ENCODE data around the gene NDST3.

NDST3 gene

DNA sequence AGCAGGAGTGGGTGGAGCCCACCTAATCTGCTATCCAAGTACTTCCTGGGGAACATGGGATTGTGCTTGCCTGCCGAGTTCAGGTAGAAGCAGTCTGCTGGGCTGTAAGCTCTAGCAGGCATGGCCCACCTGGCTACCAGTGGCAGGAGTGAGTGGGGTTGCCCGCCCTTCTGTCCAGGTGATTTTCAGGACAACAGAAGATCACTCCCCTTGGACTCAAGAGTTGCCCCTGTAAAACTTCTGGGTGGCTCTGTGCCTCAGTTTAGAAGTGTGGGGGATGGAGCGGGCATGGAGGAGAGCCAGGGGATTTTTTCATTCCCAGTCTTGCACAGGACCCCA, 43.5 kb downstream of the NDST3 start:
- TF ChIP-seq ISL1 (CRISPR knock-in tag; IDR thresholded peaks at IDR 0.05): no peak
- TF ChIP-seq ZNF565 (CRISPR knock-in tag; conservative IDR thresholded peaks at IDR 0.05; ENCODE audit: low read depth): no peak
- TF ChIP-seq ZFP3 (CRISPR knock-in tag; IDR thresholded peaks at IDR 0.05): no peak
- TF ChIP-seq SNAI2 (CRISPR knock-in tag; IDR thresholded peaks at IDR 0.05): no peak
- TF ChIP-seq, protein P1, sequence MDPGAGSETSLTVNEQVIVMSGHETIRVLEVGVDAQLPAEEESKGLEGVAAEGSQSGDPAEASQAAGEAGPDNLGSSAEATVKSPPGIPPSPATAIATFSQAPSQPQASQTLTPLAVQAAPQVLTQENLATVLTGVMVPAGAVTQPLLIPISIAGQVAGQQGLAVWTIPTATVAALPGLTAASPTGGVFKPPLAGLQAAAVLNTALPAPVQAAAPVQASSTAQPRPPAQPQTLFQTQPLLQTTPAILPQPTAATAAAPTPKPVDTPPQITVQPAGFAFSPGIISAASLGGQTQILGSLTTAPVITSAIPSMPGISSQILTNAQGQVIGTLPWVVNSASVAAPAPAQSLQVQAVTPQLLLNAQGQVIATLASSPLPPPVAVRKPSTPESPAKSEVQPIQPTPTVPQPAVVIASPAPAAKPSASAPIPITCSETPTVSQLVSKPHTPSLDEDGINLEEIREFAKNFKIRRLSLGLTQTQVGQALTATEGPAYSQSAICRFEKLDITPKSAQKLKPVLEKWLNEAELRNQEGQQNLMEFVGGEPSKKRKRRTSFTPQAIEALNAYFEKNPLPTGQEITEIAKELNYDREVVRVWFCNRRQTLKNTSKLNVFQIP (CRISPR knock-in tag; IDR thresholded peaks at IDR 0.05; ENCODE audit: borderline replicate concordance, low read depth): no peak
- no peak for TF ChIP-seq ZNF8 (CRISPR knock-in tag; IDR thresholded peaks at IDR 0.05)
- TF ChIP-seq GLIS3 (CRISPR knock-in tag; IDR thresholded peaks at IDR 0.05): no peak
- TF ChIP-seq ZC3H10 (CRISPR knock-in tag; IDR thresholded peaks at IDR 0.05): no peak
- no peak for TF ChIP-seq PPARA (CRISPR knock-in tag; IDR thresholded peaks at IDR 0.05; ENCODE audit: borderline replicate concordance)
- TF ChIP-seq, protein P2, sequence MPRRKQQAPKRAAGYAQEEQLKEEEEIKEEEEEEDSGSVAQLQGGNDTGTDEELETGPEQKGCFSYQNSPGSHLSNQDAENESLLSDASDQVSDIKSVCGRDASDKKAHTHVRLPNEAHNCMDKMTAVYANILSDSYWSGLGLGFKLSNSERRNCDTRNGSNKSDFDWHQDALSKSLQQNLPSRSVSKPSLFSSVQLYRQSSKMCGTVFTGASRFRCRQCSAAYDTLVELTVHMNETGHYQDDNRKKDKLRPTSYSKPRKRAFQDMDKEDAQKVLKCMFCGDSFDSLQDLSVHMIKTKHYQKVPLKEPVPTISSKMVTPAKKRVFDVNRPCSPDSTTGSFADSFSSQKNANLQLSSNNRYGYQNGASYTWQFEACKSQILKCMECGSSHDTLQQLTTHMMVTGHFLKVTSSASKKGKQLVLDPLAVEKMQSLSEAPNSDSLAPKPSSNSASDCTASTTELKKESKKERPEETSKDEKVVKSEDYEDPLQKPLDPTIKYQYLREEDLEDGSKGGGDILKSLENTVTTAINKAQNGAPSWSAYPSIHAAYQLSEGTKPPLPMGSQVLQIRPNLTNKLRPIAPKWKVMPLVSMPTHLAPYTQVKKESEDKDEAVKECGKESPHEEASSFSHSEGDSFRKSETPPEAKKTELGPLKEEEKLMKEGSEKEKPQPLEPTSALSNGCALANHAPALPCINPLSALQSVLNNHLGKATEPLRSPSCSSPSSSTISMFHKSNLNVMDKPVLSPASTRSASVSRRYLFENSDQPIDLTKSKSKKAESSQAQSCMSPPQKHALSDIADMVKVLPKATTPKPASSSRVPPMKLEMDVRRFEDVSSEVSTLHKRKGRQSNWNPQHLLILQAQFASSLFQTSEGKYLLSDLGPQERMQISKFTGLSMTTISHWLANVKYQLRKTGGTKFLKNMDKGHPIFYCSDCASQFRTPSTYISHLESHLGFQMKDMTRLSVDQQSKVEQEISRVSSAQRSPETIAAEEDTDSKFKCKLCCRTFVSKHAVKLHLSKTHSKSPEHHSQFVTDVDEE (CRISPR knock-in tag; IDR thresholded peaks at IDR 0.05): no peak
- TF ChIP-seq ZNF70 (CRISPR knock-in tag; IDR thresholded peaks at IDR 0.05): no peak
- no peak for TF ChIP-seq ZFP30 (CRISPR knock-in tag; IDR thresholded peaks at IDR 0.05)
- no peak for TF ChIP-seq OSR1 (CRISPR knock-in tag; IDR thresholded peaks at IDR 0.05)
- TF ChIP-seq TCF4 (CRISPR knock-in tag; IDR thresholded peaks at IDR 0.05; ENCODE audit: borderline replicate concordance): no peak
- no peak for TF ChIP-seq ESRRG (CRISPR knock-in tag; IDR thresholded peaks at IDR 0.05)
- no peak for TF ChIP-seq ARNTL (CRISPR knock-in tag; IDR thresholded peaks at IDR 0.05; ENCODE audit: borderline replicate concordance, low read depth)
- TF ChIP-seq, protein P3, sequence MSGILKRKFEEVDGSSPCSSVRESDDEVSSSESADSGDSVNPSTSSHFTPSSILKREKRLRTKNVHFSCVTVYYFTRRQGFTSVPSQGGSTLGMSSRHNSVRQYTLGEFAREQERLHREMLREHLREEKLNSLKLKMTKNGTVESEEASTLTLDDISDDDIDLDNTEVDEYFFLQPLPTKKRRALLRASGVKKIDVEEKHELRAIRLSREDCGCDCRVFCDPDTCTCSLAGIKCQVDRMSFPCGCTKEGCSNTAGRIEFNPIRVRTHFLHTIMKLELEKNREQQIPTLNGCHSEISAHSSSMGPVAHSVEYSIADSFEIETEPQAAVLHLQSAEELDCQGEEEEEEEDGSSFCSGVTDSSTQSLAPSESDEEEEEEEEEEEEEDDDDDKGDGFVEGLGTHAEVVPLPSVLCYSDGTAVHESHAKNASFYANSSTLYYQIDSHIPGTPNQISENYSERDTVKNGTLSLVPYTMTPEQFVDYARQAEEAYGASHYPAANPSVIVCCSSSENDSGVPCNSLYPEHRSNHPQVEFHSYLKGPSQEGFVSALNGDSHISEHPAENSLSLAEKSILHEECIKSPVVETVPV (CRISPR knock-in tag; IDR thresholded peaks at IDR 0.05): no peak
- TF ChIP-seq TOX (CRISPR knock-in tag; IDR thresholded peaks at IDR 0.05; ENCODE audit: borderline replicate concordance): no peak
- TF ChIP-seq BACH2 (CRISPR knock-in tag; IDR thresholded peaks at IDR 0.05; ENCODE audit: borderline replicate concordance): no peak
- no peak for ATAC-seq

DNA sequence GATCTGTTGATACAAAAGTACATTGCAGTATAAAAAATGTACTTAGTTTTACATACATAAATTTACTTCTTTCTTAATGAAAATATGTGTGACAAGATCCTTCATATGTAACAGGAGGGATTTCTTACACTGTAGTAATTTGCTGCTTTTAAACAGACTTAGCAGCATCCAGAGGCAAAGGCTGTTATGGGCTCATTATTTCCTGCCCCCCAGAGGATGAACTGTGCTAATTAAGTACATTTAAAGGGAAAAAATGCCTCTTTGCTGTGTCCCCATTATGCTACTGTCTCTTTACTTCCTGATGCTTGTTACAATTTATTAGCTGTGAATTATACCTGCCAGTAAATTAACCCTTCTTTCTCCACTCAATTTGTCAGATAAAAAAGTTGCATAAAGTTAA, 47.1 kb downstream of the NDST3 start:
- no peak for ATAC-seq
- TF ChIP-seq, protein P1 (CRISPR knock-in tag; IDR thresholded peaks at IDR 0.05; ENCODE audit: borderline replicate concordance, low read depth): no peak
- TF ChIP-seq, protein P2 (CRISPR knock-in tag; IDR thresholded peaks at IDR 0.05): no peak
- TF ChIP-seq ZNF565 (CRISPR knock-in tag; conservative IDR thresholded peaks at IDR 0.05; ENCODE audit: low read depth) (no peak), ZFP3 (CRISPR knock-in tag; IDR thresholded peaks at IDR 0.05) (no peak), PPARA (CRISPR knock-in tag; IDR thresholded peaks at IDR 0.05; ENCODE audit: borderline replicate concordance) (no peak), BACH2 (CRISPR knock-in tag; IDR thresholded peaks at IDR 0.05; ENCODE audit: borderline replicate concordance) (no peak), SNAI2 (CRISPR knock-in tag; IDR thresholded peaks at IDR 0.05) (no peak)
- TF ChIP-seq, protein P4, sequence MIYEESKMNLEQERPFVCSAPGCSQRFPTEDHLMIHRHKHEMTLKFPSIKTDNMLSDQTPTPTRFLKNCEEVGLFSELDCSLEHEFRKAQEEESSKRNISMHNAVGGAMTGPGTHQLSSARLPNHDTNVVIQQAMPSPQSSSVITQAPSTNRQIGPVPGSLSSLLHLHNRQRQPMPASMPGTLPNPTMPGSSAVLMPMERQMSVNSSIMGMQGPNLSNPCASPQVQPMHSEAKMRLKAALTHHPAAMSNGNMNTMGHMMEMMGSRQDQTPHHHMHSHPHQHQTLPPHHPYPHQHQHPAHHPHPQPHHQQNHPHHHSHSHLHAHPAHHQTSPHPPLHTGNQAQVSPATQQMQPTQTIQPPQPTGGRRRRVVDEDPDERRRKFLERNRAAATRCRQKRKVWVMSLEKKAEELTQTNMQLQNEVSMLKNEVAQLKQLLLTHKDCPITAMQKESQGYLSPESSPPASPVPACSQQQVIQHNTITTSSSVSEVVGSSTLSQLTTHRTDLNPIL (CRISPR knock-in tag; IDR thresholded peaks at IDR 0.05; ENCODE audit: low read depth): no peak
